ENCODE measurements around the gene YTHDF2. TPM values are rescaled to one million over a fixed set of nuclear protein-coding genes. Genes with fewer than 3 reads are reported as not detected.
"Not testable (repeated sequence)": the region's sequence is repeated elsewhere in the genome, so short reads cannot be mapped to it uniquely, and the experiment has no call there.

The YTHDF2 gene
- total and polyA plus RNA-seq, 7 donors = 30.3 to 55.1 (median 48.7) TPM

DNA sequence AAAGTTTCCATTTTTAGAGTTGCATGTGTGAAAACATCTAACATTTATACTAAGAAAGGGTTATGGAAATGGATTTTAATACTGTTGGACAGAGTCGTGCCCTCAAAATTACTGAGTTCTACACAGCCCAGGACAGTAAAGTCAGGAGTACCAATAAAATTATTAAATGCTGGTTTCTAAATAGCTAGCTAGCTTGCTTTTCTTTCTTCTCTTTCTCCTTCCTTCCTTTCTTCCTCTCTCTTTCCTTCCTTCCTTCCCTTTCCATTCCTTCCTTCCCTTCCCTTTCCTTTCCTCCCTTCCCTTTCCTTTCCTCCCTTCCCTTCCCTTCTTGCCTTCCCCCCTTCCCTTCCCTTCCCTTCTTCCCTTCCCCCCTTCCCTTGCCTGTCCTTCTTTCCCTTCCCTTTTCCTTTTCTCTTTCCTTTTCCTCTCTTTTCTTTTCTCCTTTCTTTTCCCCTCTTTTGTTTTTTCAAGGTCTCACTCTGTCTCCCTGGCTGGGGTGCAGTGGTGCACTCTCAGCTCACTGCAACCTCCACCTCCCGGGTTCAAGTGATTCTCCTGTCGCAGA, 33.9 kb downstream of the YTHDF2 start:
- no peak for TF ChIP-seq CTCF (IDR thresholded peaks at IDR 0.05)
- H3K27me3 ChIP-seq (ENCODE audit: insufficient read depth in 3 of 3, low read length in 2 of 3) = no peaks in the 10 kb centered on the region
- peaks cover 7 to 51% of the 10 kb centered on the region in 2 donors for H3K36me3 ChIP-seq (ENCODE audit: insufficient read depth in 1 of 2, low read depth in 1 of 2)
- H3K27ac ChIP-seq = no peak overlapping the region
- no peaks in the 10 kb centered on the region for H3K9me3 ChIP-seq
- intact Hi-C loops (cut with DNase I) = no loop called here
- DNase-seq (no peak), ATAC-seq (no peak)
- peaks cover 10% of the 10 kb centered on the region for H3K4me1 ChIP-seq
- 91 to 98% (median 95%) methylated on average over 3 of the region's 3 CpGs for WGBS, 3 donors
- H3K4me3 ChIP-seq = no peak overlapping the region

DNA sequence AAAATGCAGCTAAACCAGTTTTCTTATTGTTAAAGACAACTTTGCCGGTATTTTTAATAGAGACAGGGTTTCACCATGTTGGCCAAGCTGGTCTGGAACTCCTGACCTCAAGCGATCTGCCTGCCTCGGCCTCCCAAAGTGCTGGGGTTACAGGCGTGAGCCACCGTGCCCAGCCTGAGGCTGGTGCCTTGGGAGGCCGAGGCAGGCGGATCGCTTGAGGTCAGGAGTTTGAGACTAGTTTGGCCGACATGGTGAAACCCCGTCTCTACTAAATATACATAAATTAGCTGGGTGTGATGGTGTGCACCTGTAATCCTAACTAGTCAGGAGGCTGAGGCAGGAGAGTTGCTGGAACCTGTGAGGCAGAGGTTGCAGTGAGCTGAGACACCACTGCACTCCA, 35.2 kb downstream of the YTHDF2 start:
- H3K27me3 ChIP-seq (ENCODE audit: insufficient read depth in 3 of 3, low read length in 2 of 3); H3K4me1 ChIP-seq; H3K27ac ChIP-seq; intact Hi-C loops (cut with DNase I); DNase-seq; H3K4me3 ChIP-seq; H3K9me3 ChIP-seq; ATAC-seq: not testable (repeated sequence)
- WGBS, 3 donors = 88 to 92% (median 92%) methylated on average over 10 of the region's 10 CpGs
- peaks cover 5 to 46% of the 10 kb centered on the region in 2 donors for H3K36me3 ChIP-seq (ENCODE audit: insufficient read depth in 1 of 2, low read depth in 1 of 2)

DNA sequence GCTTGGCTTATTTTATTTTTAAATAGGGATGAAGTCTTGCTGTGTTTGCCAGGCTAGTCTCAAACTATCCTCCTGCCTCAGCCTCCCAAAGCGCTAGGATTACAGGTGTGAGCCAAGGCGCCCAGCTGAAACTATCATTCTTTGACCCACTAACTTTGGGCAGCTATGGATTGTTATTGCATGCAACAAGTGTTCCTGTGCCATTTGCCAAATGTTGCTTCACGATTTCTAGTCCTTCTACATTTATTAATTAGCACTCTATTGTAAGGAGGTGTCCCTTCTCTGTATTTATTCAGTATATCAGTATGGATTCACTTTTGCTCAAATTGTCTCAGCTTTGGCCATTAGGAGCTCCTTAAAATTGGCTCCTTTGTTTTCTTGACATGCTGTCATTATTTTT, 36.4 kb downstream of the YTHDF2 start:
- DNase-seq = no peak
- WGBS, 3 donors = 86 to 93% (median 92%) methylated on average over 3 of the region's 3 CpGs
- Histone ChIP-seq H3K4me3 (no peak overlapping the region), H3K27ac (no peak overlapping the region), H3K4me1 (peaks cover 10% of the 10 kb centered on the region), H3K9me3 (no peaks in the 10 kb centered on the region), H3K27me3 (ENCODE audit: insufficient read depth in 3 of 3, low read length in 2 of 3) (no peaks in the 10 kb centered on the region), H3K36me3 (ENCODE audit: insufficient read depth in 1 of 2, low read depth in 1 of 2) (peaks cover 4 to 46% of the 10 kb centered on the region in 2 donors)
- no peak for ATAC-seq
- no peak for TF ChIP-seq CTCF (IDR thresholded peaks at IDR 0.05)
- intact Hi-C loops (cut with DNase I) = no loop called here

- peak; percentile 76 to 85 for DNase-seq
These were observed 38.6 kb downstream of the YTHDF2 start for GRCh38 chr1:28775121-28775942.

More at GRCh38 chr1:28775121-28775942, 38.6 kb downstream of the YTHDF2 start:
- Histone ChIP-seq H3K27me3 (ENCODE audit: insufficient read depth in 3 of 3, low read length in 2 of 3) (no peaks in the 10 kb centered on the region), H3K36me3 (ENCODE audit: insufficient read depth in 1 of 2, low read depth in 1 of 2) (peaks cover 0 to 25% of the 10 kb centered on the region in 2 donors), H3K27ac (no peak overlapping the region), H3K9me3 (no peaks in the 10 kb centered on the region), H3K4me3 (peak overlapping the region; percentile 58), H3K4me1 (peaks cover 10% of the 10 kb centered on the region)
- peak; percentile 66 to 87 (median 82) for ATAC-seq
- WGBS, 3 donors = 23 to 34% (median 27%) methylated on average over 31 to 39 of the region's 39 CpGs
- intact Hi-C loops (cut with DNase I) = no loop called here
- TF ChIP-seq CTCF (IDR thresholded peaks at IDR 0.05) = no peak
